ENCODE data around the gene MSL3.

- TF ChIP-seq RXRA (CRISPR knock-in tag; IDR thresholded peaks at IDR 0.05) = no peak
- TF ChIP-seq XRCC5 (optimal IDR thresholded peaks at IDR 0.05; ENCODE audit: low read length) = no peak
- TF ChIP-seq NFYC (CRISPR knock-in tag; IDR thresholded peaks at IDR 0.05) = no peak
- TF ChIP-seq ZNF768 (CRISPR knock-in tag; IDR thresholded peaks at IDR 0.05) = no peak
- TF ChIP-seq CENPT (CRISPR knock-in tag; IDR thresholded peaks at IDR 0.05; ENCODE audit: low read depth) = no peak
- TF ChIP-seq CEBPB (IDR thresholded peaks at IDR 0.05; ENCODE audit: borderline replicate concordance, low read depth, low read length) = no peak
- TF ChIP-seq POLR2AphosphoS2 (IDR thresholded peaks at IDR 0.05; ENCODE audit: low read depth, low read length) = no peak
These were observed at the start of gene MSL3 for GRCh38 chrX:11757719-11758399.
